SK-N-SH (cell line): ENCODE data around the gene EXOC4. TPM values are rescaled to one million over a fixed set of nuclear protein-coding genes. Genes with fewer than 3 reads are reported as not detected.

Experiments
- CTCF ChIA-PET: fragments of 300-600, 350-600 bp; formaldehyde crosslinking; extraction: SDS; loops from one replicate; lab custom pipeline; 2021; lab: Yijun Ruan, JAX
- POLR2A ChIA-PET: fragments of 350-600 bp; sonication (Branson Sonifier 250); formaldehyde crosslinking; extraction: SDS; loops from one replicate; lab custom pipeline; 2020; ENCODE audit warnings: antibody characterized with exemption, inconsistent platforms; lab: Yijun Ruan, JAX
- DNase-seq: peaks from one replicate; pipeline ENCODE4 v3.0.0; 2012
- H2AFZ ChIP-seq: fragments of 200-600 bp; sonication (generic); 2 replicates; pipeline ENCODE4 v1.8.1; 2016; ENCODE audit warnings: antibody characterized with exemption, mild to moderate bottlenecking, low read depth
- H3F3A ChIP-seq: fragments of 200-600 bp; sonication (generic); replicated peaks from 2 replicates; pipeline ENCODE3; 2016; ENCODE audit warnings: antibody characterized with exemption, mild to moderate bottlenecking; ENCODE audit not compliant: insufficient read depth
- H3K27ac ChIP-seq, 2 experiments: fragments of 200-500 bp in 1 of 2; fragments of 200-600 bp in 1 of 2; sonication (Bioruptor generic) in 1 of 2; sonication (generic), shearing (Covaris generic) in 1 of 2; 2 replicates each; pipeline versions ENCODE4 v1.5.1 to v1.6.1; 2014 to 2016; ENCODE audit warnings: low read depth in 2 of 2, inconsistent platforms in 1 of 2, low read length in 1 of 2, mild to moderate bottlenecking in 1 of 2, mixed read lengths in 1 of 2
- H3K27me3 ChIP-seq: fragments of 200-600 bp; sonication (generic), shearing (Covaris generic); 2 replicates; pipeline ENCODE4 v1.6.1; 2016; ENCODE audit warnings: mixed run types; ENCODE audit not compliant: insufficient read depth
- H3K36me3 ChIP-seq, 2 experiments: fragments of 200-500 bp in 1 of 2; fragments of 200-600 bp in 1 of 2; sonication (Bioruptor generic) in 1 of 2; sonication (generic) in 1 of 2; replicated peaks in 1 of 2; 2 replicates each; pipeline versions ENCODE3 to v1.5.1; 2014 to 2016; ENCODE audit warnings: low read length in 1 of 2, mild to moderate bottlenecking in 1 of 2; ENCODE audit not compliant: insufficient read depth in 2 of 2, control insufficient read depth in 1 of 2
- H3K4me1 ChIP-seq, 2 experiments: fragments of 200-500 bp in 1 of 2; fragments of 200-600 bp in 1 of 2; sonication (Bioruptor generic) in 1 of 2; sonication (generic), shearing (Covaris generic) in 1 of 2; 2 replicates each; pipeline versions ENCODE4 v1.5.1 to v1.6.1; 2014 to 2016; ENCODE audit warnings: low read depth in 1 of 2, low read length in 1 of 2, mixed run types in 1 of 2; ENCODE audit not compliant: insufficient read depth in 2 of 2, control insufficient read depth in 1 of 2
- H3K4me2 ChIP-seq: fragments of 200-600 bp; sonication (generic), shearing (Covaris generic); 2 replicates; pipeline ENCODE4 v1.6.1; 2017; ENCODE audit warnings: mixed run types
- H3K4me3 ChIP-seq, 2 experiments: fragments of 200-500 bp in 1 of 2; fragments of 200-600 bp in 1 of 2; sonication (Bioruptor generic) in 1 of 2; sonication (generic), shearing (Covaris generic) in 1 of 2; 2 replicates each; pipeline versions ENCODE4 v1.5.1 to v1.8.1; 2014 to 2016; ENCODE audit warnings: low read depth in 2 of 2, inconsistent platforms in 1 of 2, low read length in 1 of 2, mild to moderate bottlenecking in 1 of 2, mixed read lengths in 1 of 2, moderate library complexity in 1 of 2
- H3K79me2 ChIP-seq: fragments of 200-600 bp; sonication (generic); 2 replicates; pipeline ENCODE4 v1.8.1; 2017; ENCODE audit warnings: mild to moderate bottlenecking; ENCODE audit not compliant: insufficient read depth
- H3K9ac ChIP-seq: fragments of 200-600 bp; sonication (generic); 2 replicates; pipeline ENCODE4 v1.6.1; 2017; ENCODE audit warnings: mixed run types
- H3K9me2 ChIP-seq: fragments of 200-600 bp; sonication (generic); 2 replicates; pipeline ENCODE4 v1.6.1; 2017; ENCODE audit warnings: mixed run types
- H3K9me3 ChIP-seq: fragments of 200-600 bp; sonication (generic); 2 replicates; pipeline ENCODE4 v1.6.1; 2017; ENCODE audit warnings: mixed run types, mild to moderate bottlenecking, moderate library complexity
- H4K20me1 ChIP-seq: fragments of 200-600 bp; sonication (generic); 2 replicates; pipeline ENCODE4 v1.6.1; 2017; ENCODE audit warnings: mild to moderate bottlenecking, mixed run types; ENCODE audit not compliant: insufficient read depth
- CHD2 ChIP-seq: fragments of 150-350 bp; IDR thresholded peaks from 2 replicates; pipeline ENCODE4 v1.6.1; 2018; ENCODE audit warnings: low read length; ENCODE audit not compliant: partially characterized antibody
- EP300 ChIP-seq, 2 experiments: IDR thresholded peaks; 2 replicates each; pipeline versions ENCODE4 v1.4.0 to v1.6.1; 2012; ENCODE audit warnings: borderline replicate concordance in 1 of 2, low read depth in 1 of 2, low read length in 1 of 2
- FOXJ3 ChIP-seq: sonication (generic); formaldehyde crosslinking; IDR thresholded peaks from 2 replicates; pipeline ENCODE4 v1.5.1; 2020; ENCODE audit warnings: mild to moderate bottlenecking, missing genetic modification reagents
- FOXM1 ChIP-seq: IDR thresholded peaks from 2 replicates; pipeline ENCODE4 v1.4.0; 2012; ENCODE audit warnings: low read depth, mild to moderate bottlenecking
- GATA2 ChIP-seq: sonication (generic); formaldehyde crosslinking; IDR thresholded peaks from 2 replicates; pipeline ENCODE4 v1.5.0; 2020; ENCODE audit warnings: mild to moderate bottlenecking, missing genetic modification reagents
- MEF2A ChIP-seq: IDR thresholded peaks from 2 replicates; pipeline ENCODE4 v1.4.0; 2012; ENCODE audit warnings: low read depth, borderline replicate concordance
- NFIC ChIP-seq: IDR thresholded peaks from 2 replicates; pipeline ENCODE4 v1.4.0; 2012; ENCODE audit warnings: borderline replicate concordance
- RAD21 ChIP-seq: IDR thresholded peaks from 2 replicates; pipeline ENCODE4 v1.6.1; 2012; ENCODE audit warnings: mild to moderate bottlenecking, low read length
- RCOR1 ChIP-seq: fragments of 150-350 bp; IDR thresholded peaks from 2 replicates; pipeline ENCODE4 v1.6.1; 2017; ENCODE audit warnings: antibody characterized with exemption, low read length
- RXRA ChIP-seq: IDR thresholded peaks from 2 replicates; pipeline ENCODE4 v1.4.0; 2012; ENCODE audit warnings: low read depth, mild to moderate bottlenecking, borderline replicate concordance
- SMC3 ChIP-seq: IDR thresholded peaks from 2 replicates; pipeline ENCODE4 v1.6.1; 2012; ENCODE audit warnings: low read depth, low read length, improper control_type of control experiment
- YY1 ChIP-seq: IDR thresholded peaks from 2 replicates; pipeline ENCODE4 v1.4.0; 2012; ENCODE audit warnings: low read depth, mild to moderate bottlenecking
- WGBS: methylation state at CpG from one replicate; pipeline ENCODE4 v1.1.6; 2017; ENCODE audit warnings: low lambda C conversion rate; 5-methylcytosine and 5-hydroxymethylcytosine counted together
- polyA plus RNA-seq, 3 experiments: library from polyadenylated mRNA; depleted of rRNA; stranded (reverse); fragments of >200 nt; gene quantifications; 2 replicates each; pipeline ENCODE4 v1.2.3, GENCODE V29; 2012
- TF ChIP-seq, protein P1 (sequence below): IDR thresholded peaks from 2 replicates; pipeline ENCODE4 v1.4.0; 2012; ENCODE audit warnings: low read depth
- TF ChIP-seq, protein P2 (sequence below): IDR thresholded peaks from 2 replicates; pipeline ENCODE4; 2012

EXOC4 gene
- polyA plus RNA-seq, 1 of the 3 experiments (the other 2 are of a cell fraction) = 37.3 TPM

- peak overlapping the region in 1 of 2 experiments; percentile 60; a peak in 2 of 4 replicates for H3K27ac ChIP-seq
Measured at GRCh38 chr7:133980804-133981203, 727.9 kb downstream of the EXOC4 start.

GRCh38 chr7:133983685-133984419 lies 731.0 kb downstream of the EXOC4 start:
- CTCF ChIA-PET = interaction anchor here (0.5 to 2.8 kb wide), 34 partner anchors 11 to 1646 kb away, joined by 3 to 26 read pairs (median 4); no protein-coding TSS in a partner anchor
- POLR2A ChIA-PET = interaction anchor here (0.6 to 1.6 kb wide), 9 partner anchors 8 to 213 kb away, joined by 3 to 6 read pairs (median 4); no protein-coding TSS in a partner anchor

More at GRCh38 chr7:133980804-133981203, 727.9 kb downstream of the EXOC4 start:
- Histone ChIP-seq H3K4me2 (no peak overlapping the region), H4K20me1 (no peaks in the 10 kb centered on the region), H3K36me3 (no peaks in the 10 kb centered on the region), H3K9me3 (no peaks in the 10 kb centered on the region), H3K9ac (no peak overlapping the region), H3K27me3 (no peaks in the 10 kb centered on the region), H3K9me2 (no peaks in the 10 kb centered on the region), H3K79me2 (no peaks in the 10 kb centered on the region), H3F3A (no peaks in the 10 kb centered on the region), H2AFZ (no peak overlapping the region), H3K4me1 (peaks cover 0 to 43% of the 10 kb centered on the region in 2 experiments; a peak in 2 of 4 replicates), H3K4me3 (no peak overlapping the region; a peak in 1 of 4 replicates)
- no peak for DNase-seq
- 90% methylated on average over 1 of the region's 1 CpG for WGBS
- CTCF ChIA-PET = no interaction called here
- TF ChIP-seq YY1 = no peak
- no peak for TF ChIP-seq FOXM1
- no peak for TF ChIP-seq MEF2A
- no peak for TF ChIP-seq GATA2
- TF ChIP-seq RXRA = no peak
- no peak for TF ChIP-seq NFIC
- POLR2A ChIA-PET = no interaction called here

More at GRCh38 chr7:133983685-133984419, 731.0 kb downstream of the EXOC4 start:
- H3K4me3 ChIP-seq = no peak overlapping the region
- H3K36me3 ChIP-seq = no peaks in the 10 kb centered on the region
- peaks cover 0 to 29% of the 10 kb centered on the region in 2 experiments; a peak in 2 of 4 replicates for H3K4me1 ChIP-seq
- no peak overlapping the region for H3K4me2 ChIP-seq
- H3F3A ChIP-seq = no peaks in the 10 kb centered on the region
- H3K79me2 ChIP-seq = no peaks in the 10 kb centered on the region
- no peaks in the 10 kb centered on the region for H4K20me1 ChIP-seq
- no peak overlapping the region for H2AFZ ChIP-seq
- H3K9ac ChIP-seq = no peak overlapping the region
- TF ChIP-seq NFIC (no peak), FOXJ3 (peak; percentile 86), GATA2 (peak; percentile 65), RCOR1 (peak; percentile 81), CHD2 (peak; percentile 44), RAD21 (peak; percentile 63), SMC3 (0 out of 2 replicates have a peak, but pooled peaks have one; percentile 12), EP300 (IDR thresholded peaks at IDR 0.05; ENCODE audit: borderline replicate concordance in 1 of 2, low read depth in 1 of 2, low read length in 1 of 2) (peak in 1 of 2 experiments; percentile 72; a peak in 2 of 4 replicates)
- TF ChIP-seq, protein P1, sequence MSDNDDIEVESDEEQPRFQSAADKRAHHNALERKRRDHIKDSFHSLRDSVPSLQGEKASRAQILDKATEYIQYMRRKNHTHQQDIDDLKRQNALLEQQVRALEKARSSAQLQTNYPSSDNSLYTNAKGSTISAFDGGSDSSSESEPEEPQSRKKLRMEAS = no peak
- TF ChIP-seq, protein P2, sequence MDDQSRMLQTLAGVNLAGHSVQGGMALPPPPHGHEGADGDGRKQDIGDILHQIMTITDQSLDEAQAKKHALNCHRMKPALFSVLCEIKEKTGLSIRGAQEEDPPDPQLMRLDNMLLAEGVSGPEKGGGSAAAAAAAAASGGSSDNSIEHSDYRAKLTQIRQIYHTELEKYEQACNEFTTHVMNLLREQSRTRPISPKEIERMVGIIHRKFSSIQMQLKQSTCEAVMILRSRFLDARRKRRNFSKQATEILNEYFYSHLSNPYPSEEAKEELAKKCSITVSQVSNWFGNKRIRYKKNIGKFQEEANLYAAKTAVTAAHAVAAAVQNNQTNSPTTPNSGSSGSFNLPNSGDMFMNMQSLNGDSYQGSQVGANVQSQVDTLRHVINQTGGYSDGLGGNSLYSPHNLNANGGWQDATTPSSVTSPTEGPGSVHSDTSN = no peak
- WGBS = 41% methylated on average over 6 of the region's 6 CpGs
- no peaks in the 10 kb centered on the region for H3K9me3 ChIP-seq
- H3K27ac ChIP-seq = peak overlapping the region in 1 of 2 experiments; percentile 100; a peak in 2 of 4 replicates
- H3K9me2 ChIP-seq = no peaks in the 10 kb centered on the region
- DNase-seq = peak; percentile 72
- no peaks in the 10 kb centered on the region for H3K27me3 ChIP-seq
